Measurements from ENCODE around the gene HSFX1.

HSFX1 gene

DNA sequence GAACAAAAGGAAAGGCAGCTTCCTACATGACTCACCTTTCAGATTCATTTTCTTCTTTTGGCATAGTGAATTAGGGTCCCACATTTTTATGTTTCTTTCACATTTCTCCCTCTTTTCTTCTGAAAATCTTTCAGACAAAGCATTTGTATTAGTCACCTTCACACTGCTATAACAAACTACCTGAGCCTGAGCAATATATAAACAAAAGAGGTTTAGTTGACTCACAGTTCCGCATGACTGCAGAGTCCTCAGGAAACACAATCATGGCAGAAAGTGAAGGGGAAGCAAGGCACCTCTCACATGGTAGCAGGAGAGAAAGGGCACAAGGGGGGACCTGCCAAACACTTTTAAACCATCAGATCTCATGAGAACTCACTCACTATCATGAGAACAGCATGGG is 44.8 kb downstream of the HSFX1 start:
- Mint-ChIP-seq H3K27ac (no peak overlapping the region), H3K4me1 (no peaks in the 10 kb centered on the region), H3K36me3 (ENCODE audit: low read depth) (no peaks in the 10 kb centered on the region), H3K9me3 (peaks cover 9% of the 10 kb centered on the region), H3K4me3 (no peak overlapping the region), H3K27me3 (ENCODE audit: low read depth) (no peaks in the 10 kb centered on the region)
- TF ChIP-seq, protein P1, sequence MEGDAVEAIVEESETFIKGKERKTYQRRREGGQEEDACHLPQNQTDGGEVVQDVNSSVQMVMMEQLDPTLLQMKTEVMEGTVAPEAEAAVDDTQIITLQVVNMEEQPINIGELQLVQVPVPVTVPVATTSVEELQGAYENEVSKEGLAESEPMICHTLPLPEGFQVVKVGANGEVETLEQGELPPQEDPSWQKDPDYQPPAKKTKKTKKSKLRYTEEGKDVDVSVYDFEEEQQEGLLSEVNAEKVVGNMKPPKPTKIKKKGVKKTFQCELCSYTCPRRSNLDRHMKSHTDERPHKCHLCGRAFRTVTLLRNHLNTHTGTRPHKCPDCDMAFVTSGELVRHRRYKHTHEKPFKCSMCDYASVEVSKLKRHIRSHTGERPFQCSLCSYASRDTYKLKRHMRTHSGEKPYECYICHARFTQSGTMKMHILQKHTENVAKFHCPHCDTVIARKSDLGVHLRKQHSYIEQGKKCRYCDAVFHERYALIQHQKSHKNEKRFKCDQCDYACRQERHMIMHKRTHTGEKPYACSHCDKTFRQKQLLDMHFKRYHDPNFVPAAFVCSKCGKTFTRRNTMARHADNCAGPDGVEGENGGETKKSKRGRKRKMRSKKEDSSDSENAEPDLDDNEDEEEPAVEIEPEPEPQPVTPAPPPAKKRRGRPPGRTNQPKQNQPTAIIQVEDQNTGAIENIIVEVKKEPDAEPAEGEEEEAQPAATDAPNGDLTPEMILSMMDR (IDR thresholded peaks at IDR 0.05; ENCODE audit: unreplicated experiment in 3 of 3) = no peak

DNA sequence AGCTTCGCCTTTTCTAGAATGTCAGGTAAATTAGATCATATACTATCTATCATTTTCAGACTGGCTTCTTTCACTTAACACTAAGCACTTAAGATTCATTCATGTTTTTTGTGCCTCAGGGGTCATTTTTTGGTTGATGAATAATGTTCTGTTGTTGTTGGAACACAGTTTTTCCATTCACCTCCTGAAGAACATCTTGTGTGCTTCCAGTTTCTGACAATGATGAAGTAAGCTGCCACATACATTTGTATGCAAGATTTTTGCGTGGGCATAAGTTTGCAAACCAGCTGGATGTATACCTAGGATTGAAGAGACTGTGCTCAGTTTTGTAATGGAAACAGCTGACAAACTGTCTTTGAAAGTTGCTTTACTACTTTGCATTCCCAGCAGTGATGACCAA is 45.5 kb downstream of the HSFX1 start:
- Mint-ChIP-seq H3K27ac (no peak overlapping the region), H3K36me3 (ENCODE audit: low read depth) (no peaks in the 10 kb centered on the region), H3K4me3 (no peak overlapping the region), H3K4me1 (no peaks in the 10 kb centered on the region), H3K27me3 (ENCODE audit: low read depth) (no peaks in the 10 kb centered on the region), H3K9me3 (peaks cover 9% of the 10 kb centered on the region)
- TF ChIP-seq, protein P1 (IDR thresholded peaks at IDR 0.05; ENCODE audit: unreplicated experiment in 3 of 3) = no peak

DNA sequence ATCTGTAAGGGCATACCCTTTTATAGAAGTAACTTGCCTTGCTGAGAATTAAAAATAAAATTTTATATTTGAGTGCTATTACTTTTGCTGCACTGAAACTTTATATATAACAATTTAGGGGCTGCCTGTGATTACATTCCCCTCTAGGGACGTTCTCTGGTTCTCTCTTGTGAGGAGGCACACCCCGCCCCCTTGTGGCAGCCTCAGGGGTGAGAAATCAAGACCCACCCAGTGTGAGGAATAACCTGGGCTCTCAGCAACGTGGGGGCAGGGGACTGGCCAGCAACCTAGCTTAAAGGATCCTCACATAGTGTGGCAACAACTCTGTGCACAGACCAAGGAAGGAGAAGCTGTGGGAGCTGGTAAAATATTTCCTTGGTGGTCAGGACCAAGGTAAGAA is 51.6 kb downstream of the HSFX1 start:
- Mint-ChIP-seq H3K27ac (no peak overlapping the region), H3K27me3 (ENCODE audit: low read depth) (no peaks in the 10 kb centered on the region), H3K9me3 (peaks cover 13% of the 10 kb centered on the region), H3K36me3 (ENCODE audit: low read depth) (no peaks in the 10 kb centered on the region), H3K4me1 (peaks cover 6% of the 10 kb centered on the region), H3K4me3 (no peak overlapping the region)
- TF ChIP-seq, protein P1 (IDR thresholded peaks at IDR 0.05; ENCODE audit: unreplicated experiment in 3 of 3) = peak in 1 of 3 experiments; percentile 8
